CD4-positive, alpha-beta T cell treated with Interleukin-21 for 1 hour (primary cell): ENCODE measurements around the gene CFAP46.
"Not testable (repeated sequence)": the region's sequence is repeated elsewhere in the genome, so short reads cannot be mapped to it uniquely, and the experiment has no call there.

Source experiments
- DNase-seq: peaks from one replicate; pipeline ENCODE4 v3.0.0-alpha.2; 2020

The CFAP46 gene

DNA sequence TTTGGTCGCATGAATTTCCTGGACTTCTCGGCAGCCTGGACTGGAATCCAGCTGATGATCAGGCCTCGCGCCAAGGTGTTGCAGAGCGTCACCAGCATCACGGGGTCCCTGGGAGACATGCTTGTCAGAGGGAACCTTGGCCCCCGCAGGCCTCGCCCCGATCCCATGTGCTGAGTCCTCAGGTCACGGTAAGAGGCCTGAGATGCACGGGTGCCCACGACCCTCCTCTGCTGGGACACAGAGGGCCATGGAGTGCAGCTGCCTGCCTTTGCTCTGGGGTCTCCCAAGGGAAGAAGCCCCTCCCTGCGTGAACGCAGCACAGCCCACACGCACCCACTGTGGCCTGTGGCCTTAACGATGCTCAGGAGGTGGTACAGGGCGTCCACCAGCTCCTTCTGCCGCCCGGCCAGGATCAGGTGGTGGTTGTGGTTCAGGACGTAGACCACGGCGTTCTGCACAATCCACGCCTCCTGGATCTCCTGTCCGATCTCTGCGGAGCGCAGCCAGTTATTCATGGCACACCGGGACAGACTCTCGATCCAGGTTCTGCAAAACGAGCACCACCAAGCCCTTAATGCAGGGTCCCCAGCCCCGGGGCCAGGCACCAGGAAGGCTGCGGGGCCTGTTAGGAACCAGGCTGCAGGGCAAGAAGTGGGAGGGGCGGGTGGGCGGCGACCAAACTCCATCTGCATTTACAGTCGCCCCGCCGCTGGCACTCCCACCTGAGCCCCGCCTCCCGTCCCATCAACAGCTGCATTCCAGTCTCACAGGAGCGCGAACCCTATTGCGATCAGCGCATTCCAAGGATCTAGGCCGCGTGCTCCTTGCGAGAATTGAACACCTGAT, 29.4 kb downstream of the CFAP46 start:
- no peak for DNase-seq

- no peak for DNase-seq
Measured at GRCh38 chr10:132912225-132912712, 30.1 kb downstream of the CFAP46 start.

GRCh38 chr10:132911786-132912097, 30.6 kb downstream of the CFAP46 start:
- DNase-seq, result no peak

GRCh38 chr10:132910901-132911785, 31.2 kb downstream of the CFAP46 start:
- DNase-seq, result no peak

DNA sequence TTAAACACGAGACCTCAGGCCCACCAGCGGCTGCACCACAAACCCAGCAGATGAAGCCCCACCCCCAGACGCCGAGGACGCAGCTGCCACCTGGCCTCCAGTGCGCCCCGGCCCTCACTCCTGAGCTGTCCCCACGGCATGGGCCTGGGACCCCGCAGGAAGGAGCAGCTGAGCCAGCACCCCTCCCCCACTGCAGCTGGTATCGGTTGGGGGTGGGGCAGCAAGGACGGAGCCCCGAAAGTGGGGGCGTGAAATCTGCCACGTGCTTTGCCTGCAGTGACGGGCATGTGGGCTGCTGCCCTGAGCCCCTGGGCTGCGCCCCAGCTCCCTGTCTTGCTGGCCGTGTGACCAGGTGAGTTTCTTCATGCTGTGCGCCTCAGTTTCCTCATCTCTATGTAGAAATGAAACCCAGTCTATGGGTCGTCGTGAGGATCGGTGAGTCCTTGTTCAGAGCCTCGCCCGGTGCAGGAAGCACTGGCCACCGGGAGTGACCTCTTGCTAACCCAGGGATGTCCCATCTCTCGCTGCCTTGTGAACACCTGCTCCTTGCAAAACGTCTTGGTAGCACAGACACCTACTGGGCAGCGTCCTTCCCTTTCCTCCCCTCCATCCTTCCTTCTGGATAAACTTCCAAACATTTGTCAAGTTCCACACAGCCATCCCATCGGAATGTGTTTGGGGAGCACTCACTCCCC, 32.0 kb downstream of the CFAP46 start:
- DNase-seq, result no peak

DNA sequence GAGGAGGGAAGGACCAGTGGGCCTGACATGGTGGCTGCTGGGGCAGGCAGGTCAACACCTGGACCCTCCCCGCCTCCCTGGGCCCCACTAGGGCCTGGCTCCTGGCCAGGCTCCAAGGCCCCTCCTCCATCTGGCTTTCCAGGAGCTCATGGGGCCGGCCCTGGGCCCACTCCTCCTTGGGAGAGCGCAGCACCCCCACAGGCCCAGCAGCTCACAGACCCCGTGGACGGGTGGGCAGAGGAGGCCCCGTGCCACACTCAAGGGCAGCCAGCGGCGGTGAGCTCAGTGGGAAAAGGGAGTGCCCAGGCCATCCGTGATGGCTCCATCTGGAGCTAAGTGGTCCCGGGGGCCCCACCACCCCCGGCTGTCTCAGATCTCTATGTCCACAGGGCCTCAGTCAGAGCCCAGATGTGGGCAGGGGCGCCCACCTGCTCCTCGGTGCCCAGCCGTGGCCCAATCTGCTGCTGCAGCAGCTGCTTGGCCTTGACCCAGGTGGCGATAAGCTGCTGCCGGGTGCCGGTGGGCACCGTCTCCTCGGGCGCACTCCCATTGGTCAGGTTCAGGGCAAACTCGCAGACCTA, 32.8 kb downstream of the CFAP46 start:
- no peak for DNase-seq

GRCh38 chr10:132908621-132909295, 33.6 kb downstream of the CFAP46 start:
- no peak for DNase-seq

GRCh38 chr10:132907821-132908620, 34.3 kb downstream of the CFAP46 start:
- no peak for DNase-seq

- DNase-seq, result no peak
Measured at GRCh38 chr10:132906836-132907235, 35.5 kb downstream of the CFAP46 start.

DNA sequence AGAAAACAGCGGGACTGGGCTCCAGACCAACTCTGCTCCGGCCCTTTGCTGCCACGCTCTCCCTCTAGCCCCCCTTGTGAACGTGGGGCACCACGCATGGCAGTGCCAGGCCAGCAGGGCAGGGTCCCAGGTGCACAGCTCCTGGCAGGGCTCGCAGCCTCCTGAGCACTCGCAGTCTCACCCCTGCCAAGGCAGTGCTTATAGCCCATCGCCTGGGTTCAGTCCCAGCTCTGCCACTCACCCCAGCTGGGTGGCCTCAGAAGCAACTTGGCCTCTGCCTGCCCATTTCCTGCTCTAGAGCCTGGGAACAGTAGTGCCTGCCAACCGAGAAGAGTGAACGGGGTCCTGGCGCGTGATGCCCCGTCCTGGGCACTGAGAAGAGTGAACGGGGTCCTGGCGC, 36.3 kb downstream of the CFAP46 start:
- no peak for DNase-seq

GRCh38 chr10:132905661-132906060, 36.7 kb downstream of the CFAP46 start:
- no peak for DNase-seq

GRCh38 chr10:132904814-132905649, 37.3 kb downstream of the CFAP46 start:
- no peak for DNase-seq

DNA sequence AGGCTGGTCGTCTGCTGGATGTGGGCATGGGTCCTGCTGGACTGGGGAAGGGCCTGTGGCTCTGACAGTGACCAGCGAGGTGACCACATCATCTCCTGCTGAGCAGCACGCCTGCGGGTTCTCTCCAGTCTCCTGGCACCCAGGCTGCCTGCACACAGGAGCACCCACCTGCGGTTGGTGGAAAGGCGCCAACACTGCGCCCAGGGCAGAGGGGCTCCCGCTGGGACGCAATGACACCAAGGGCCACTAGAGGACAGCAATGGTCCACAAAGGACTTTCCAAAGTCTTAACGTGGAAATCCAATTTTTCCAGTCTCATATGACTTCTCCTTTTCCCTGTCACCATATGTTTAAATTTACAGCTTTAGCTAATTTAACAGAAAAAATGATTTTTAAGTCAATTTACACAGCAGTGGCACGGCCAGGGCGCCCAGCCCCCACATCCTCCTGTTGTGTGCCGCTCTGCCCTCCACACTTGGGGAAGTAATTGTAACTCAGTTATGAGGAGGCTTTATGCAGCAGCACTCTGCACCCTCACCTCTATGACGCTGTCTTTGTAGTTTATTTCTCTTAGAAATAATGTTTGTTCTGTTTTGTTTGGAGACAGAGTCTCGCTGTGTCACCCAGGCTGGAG, 38.1 kb downstream of the CFAP46 start:
- peak; percentile 4 for DNase-seq

GRCh38 chr10:132902656-132903575, 39.5 kb downstream of the CFAP46 start:
- DNase-seq, result not testable (repeated sequence)

- no peak for DNase-seq
Measured at GRCh38 chr10:132901351-132901750, 41.0 kb downstream of the CFAP46 start.

GRCh38 chr10:132900211-132900756, 42.1 kb downstream of the CFAP46 start:
- no peak for DNase-seq

GRCh38 chr10:132899751-132900065, 42.7 kb downstream of the CFAP46 start:
- DNase-seq, result no peak

- no peak for DNase-seq
Measured at GRCh38 chr10:132899054-132899750, 43.2 kb downstream of the CFAP46 start.
